ENCODE results near the gene ZNF385A. TPM values are rescaled to one million over a fixed set of nuclear protein-coding genes. Genes with fewer than 3 reads are reported as not detected.

The ZNF385A gene
- total and polyA plus RNA-seq, 2 of the 13 experiments (the other 11 are each of a cell fraction or from before 2014, with no cell fraction given): 0.44 to 0.67 TPM

GRCh38 chr12:54360717-54361456 is 23.6 kb downstream of the ZNF385A start (continued):
- TF ChIP-seq ZBTB40 (IDR thresholded peaks at IDR 0.05): no peak
- no peak for TF ChIP-seq ZBTB40 (CRISPR knock-in tag; IDR thresholded peaks at IDR 0.05)
- no peak for TF ChIP-seq ZBTB46 (CRISPR knock-in tag; IDR thresholded peaks at IDR 0.05; ENCODE audit: borderline replicate concordance)
- TF ChIP-seq RBAK (CRISPR knock-in tag; IDR thresholded peaks at IDR 0.05): no peak
- no peak for TF ChIP-seq HMGXB3 (CRISPR knock-in tag; IDR thresholded peaks at IDR 0.05; ENCODE audit: borderline replicate concordance)
- no peak for TF ChIP-seq SRSF9 (IDR thresholded peaks at IDR 0.05; ENCODE audit: borderline replicate concordance, insufficient read depth, low read depth, low read length, poor library complexity, severe bottlenecking)
- TF ChIP-seq ZIK1 (CRISPR knock-in tag; IDR thresholded peaks at IDR 0.05; ENCODE audit: borderline replicate concordance, low read depth): no peak
- no peak for TF ChIP-seq TFE3 (CRISPR knock-in tag; IDR thresholded peaks at IDR 0.05)
- no peak for TF ChIP-seq NFKB2 (CRISPR knock-in tag; IDR thresholded peaks at IDR 0.05; ENCODE audit: borderline replicate concordance)

All from HepG2 (cell line).